Measurements from ENCODE around the gene UPB1. TPM values are rescaled to one million over a fixed set of nuclear protein-coding genes. Genes with fewer than 3 reads are reported as not detected.
"Not testable (repeated sequence)": the region's sequence is repeated elsewhere in the genome, so short reads cannot be mapped to it uniquely, and the experiment has no call there.

UPB1 gene
- total RNA-seq, 1 donor from 2014 or later = 1.3 TPM

DNA sequence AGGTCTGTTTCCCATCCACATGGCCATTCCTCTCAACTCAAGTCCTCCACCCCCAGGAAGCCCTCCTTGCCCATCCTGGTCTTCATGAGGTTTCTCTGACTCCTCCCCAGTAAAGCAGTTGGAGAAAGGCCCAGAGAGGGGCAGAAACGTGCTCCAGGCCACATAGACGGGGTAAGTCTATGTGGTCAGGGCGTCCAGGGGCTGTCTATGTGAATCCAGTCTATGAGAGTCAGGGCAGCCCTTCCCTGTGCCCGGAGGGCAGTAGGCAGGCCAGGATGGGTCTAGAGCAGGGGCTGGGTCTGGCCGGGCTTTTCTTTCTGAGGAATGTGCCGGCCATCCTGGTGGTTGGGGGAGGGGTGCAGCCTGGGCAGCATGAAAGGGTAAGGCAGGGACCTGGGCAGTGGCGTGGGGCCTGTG is 48.1 kb downstream of the UPB1 start:
- H3K27me3 Mint-ChIP-seq (ENCODE audit: low read depth) = no peaks in the 10 kb centered on the region
- peaks cover 22% of the 10 kb centered on the region for H3K36me3 Mint-ChIP-seq
- H3K4me1 Mint-ChIP-seq = no peaks in the 10 kb centered on the region
- H3K9me3 Mint-ChIP-seq = no peaks in the 10 kb centered on the region
- H3K27ac Mint-ChIP-seq = no peak overlapping the region
- no peak for DNase-seq (ENCODE audit: low spot score in 2 of 2, unreplicated experiment in 2 of 2)
- TF ChIP-seq, protein P1, sequence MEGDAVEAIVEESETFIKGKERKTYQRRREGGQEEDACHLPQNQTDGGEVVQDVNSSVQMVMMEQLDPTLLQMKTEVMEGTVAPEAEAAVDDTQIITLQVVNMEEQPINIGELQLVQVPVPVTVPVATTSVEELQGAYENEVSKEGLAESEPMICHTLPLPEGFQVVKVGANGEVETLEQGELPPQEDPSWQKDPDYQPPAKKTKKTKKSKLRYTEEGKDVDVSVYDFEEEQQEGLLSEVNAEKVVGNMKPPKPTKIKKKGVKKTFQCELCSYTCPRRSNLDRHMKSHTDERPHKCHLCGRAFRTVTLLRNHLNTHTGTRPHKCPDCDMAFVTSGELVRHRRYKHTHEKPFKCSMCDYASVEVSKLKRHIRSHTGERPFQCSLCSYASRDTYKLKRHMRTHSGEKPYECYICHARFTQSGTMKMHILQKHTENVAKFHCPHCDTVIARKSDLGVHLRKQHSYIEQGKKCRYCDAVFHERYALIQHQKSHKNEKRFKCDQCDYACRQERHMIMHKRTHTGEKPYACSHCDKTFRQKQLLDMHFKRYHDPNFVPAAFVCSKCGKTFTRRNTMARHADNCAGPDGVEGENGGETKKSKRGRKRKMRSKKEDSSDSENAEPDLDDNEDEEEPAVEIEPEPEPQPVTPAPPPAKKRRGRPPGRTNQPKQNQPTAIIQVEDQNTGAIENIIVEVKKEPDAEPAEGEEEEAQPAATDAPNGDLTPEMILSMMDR (IDR thresholded peaks at IDR 0.05; ENCODE audit: unreplicated experiment) = no peak
- H3K4me3 Mint-ChIP-seq = no peak overlapping the region

DNA sequence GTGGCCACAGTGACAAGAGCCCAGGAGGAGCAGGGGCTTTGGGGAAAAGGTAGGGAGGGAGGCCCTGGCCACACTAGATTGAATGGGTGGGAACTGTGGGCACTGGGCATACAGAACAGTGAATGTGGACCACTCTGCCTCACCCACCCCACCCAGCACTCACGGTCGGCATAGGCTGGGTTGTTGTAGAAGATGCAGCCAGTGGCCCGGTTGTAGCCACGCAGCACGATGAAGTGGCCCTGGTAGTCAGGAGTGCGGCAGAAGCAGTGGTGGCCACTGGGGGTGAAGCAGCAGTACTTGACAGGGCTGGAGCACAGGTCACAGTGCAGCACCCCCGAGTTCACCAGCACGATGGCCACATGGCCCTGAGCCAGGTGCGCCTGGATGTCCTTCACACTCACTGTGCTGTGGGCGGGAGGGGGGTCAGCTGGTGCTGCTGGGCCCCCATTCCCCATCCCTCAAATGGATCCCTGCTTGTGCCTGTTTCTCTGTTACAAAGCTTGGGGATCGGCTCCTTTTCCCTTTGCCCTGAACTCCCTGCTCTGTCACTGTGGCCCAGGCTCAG is 48.6 kb downstream of the UPB1 start:
- TF ChIP-seq, protein P1 (IDR thresholded peaks at IDR 0.05; ENCODE audit: unreplicated experiment) = no peak
- Mint-ChIP-seq H3K27me3 (ENCODE audit: low read depth) (no peaks in the 10 kb centered on the region), H3K27ac (no peak overlapping the region), H3K4me1 (no peaks in the 10 kb centered on the region), H3K36me3 (peaks cover 23% of the 10 kb centered on the region), H3K9me3 (no peaks in the 10 kb centered on the region), H3K4me3 (no peak overlapping the region)
- no peak for DNase-seq (ENCODE audit: low spot score in 2 of 2, unreplicated experiment in 2 of 2)

DNA sequence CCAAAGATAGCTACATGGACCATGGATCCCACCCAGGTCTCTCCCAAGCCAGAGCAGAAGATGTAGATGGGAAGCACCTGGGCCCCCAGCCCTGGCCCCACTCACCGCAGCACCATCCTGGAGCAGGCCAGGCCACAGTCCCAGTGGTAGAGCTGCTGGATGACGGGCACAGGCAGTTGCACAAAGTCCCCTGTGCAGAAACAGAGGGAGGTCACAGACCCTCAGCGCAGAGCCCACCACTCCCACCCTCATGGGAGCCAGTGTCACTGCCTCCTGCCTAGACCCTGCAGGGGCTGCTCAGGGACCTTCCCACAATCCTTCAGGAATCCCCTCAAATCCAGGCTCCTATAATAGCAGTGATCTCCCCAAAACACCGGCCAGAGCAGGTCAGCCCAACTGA is 53.7 kb downstream of the UPB1 start:
- TF ChIP-seq, protein P1 (IDR thresholded peaks at IDR 0.05; ENCODE audit: unreplicated experiment) = no peak
- H3K4me1 Mint-ChIP-seq = peaks cover 9% of the 10 kb centered on the region
- H3K4me3 Mint-ChIP-seq = no peak overlapping the region
- H3K27ac Mint-ChIP-seq = no peak overlapping the region
- peaks cover 16% of the 10 kb centered on the region for H3K36me3 Mint-ChIP-seq
- no peaks in the 10 kb centered on the region for H3K9me3 Mint-ChIP-seq
- no peak for DNase-seq (ENCODE audit: low spot score in 2 of 2, unreplicated experiment in 2 of 2)
- H3K27me3 Mint-ChIP-seq (ENCODE audit: low read depth) = no peaks in the 10 kb centered on the region

DNA sequence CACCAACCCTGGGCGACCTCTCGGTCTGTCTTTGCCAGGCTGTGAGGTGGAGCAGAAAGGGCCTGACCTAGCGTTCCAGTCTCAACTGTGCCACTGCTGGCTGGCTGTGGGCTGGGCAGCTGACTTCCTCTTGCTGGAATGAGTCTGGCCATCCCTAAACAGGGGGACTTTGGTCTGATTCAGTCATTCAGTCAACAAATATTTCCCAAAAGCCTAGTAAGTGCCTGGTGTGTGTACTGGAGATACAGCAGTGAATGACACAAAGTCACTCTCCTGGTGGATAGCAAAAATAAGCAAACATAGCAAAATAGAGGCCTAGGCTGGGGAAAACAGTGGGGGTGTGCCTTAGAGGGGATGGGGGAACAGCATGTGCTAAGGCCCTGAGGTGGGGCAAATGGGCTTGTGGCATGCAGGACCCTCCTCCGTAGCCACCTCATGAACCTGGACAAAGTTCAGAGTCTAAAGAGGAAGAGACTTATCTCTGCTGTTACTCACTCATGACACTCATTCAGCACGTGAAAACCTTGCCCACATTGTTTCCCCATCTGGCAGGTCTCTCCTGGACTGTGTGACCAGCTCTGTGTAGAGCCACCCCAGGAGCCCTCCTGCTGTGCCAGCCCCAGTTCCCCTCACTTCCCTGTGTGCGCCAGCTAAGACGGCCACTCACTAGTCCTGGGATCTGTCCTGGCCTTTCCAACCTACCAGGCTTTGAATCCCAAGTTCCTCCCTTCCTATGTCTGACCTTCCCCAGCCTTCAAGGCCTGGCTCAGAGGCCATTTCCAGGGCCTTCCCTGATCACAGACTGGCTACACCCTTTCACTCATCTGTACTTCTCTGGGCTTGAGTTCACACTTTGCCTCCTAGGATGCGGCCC is 55.1 kb downstream of the UPB1 start:
- Mint-ChIP-seq H3K4me3 (no peak overlapping the region), H3K9me3 (no peaks in the 10 kb centered on the region), H3K27ac (no peak overlapping the region), H3K27me3 (ENCODE audit: low read depth) (no peaks in the 10 kb centered on the region), H3K4me1 (peaks cover 17% of the 10 kb centered on the region), H3K36me3 (peaks cover 16% of the 10 kb centered on the region)
- no peak for DNase-seq (ENCODE audit: low spot score in 2 of 2, unreplicated experiment in 2 of 2)
- TF ChIP-seq, protein P1 (IDR thresholded peaks at IDR 0.05; ENCODE audit: unreplicated experiment) = no peak

DNA sequence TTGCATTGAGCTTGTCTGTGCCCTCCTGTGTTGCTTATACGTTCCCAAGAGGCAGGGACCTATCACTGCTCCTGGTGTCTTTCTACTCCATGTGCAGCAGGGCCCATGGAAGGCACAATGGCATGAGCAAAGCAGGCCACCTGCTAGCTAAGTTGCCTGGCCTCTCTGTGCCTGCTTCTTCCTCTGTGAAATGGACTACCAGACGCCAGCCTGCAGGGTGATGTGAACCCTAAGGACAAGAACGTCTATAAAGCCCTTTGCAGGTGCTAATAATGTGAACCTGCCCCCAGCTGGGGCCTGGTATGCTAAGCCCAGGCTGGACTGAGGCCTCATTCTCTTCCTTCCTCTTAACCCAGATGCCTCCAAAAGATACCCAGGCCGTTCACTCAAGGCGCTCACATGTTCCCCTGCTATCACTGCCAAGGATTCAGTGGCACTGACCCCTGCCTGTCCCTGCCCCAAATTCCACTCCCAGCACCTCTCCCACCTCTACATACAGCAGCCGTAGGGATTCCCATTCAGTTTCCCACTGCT is 55.8 kb downstream of the UPB1 start:
- TF ChIP-seq, protein P1 (IDR thresholded peaks at IDR 0.05; ENCODE audit: unreplicated experiment) = no peak
- peaks cover 18% of the 10 kb centered on the region for H3K4me1 Mint-ChIP-seq
- H3K27me3 Mint-ChIP-seq (ENCODE audit: low read depth) = no peaks in the 10 kb centered on the region
- peaks cover 16% of the 10 kb centered on the region for H3K36me3 Mint-ChIP-seq
- no peak for DNase-seq (ENCODE audit: low spot score in 2 of 2, unreplicated experiment in 2 of 2)
- H3K9me3 Mint-ChIP-seq = no peaks in the 10 kb centered on the region
- H3K27ac Mint-ChIP-seq = no peak overlapping the region
- H3K4me3 Mint-ChIP-seq = no peak overlapping the region

DNA sequence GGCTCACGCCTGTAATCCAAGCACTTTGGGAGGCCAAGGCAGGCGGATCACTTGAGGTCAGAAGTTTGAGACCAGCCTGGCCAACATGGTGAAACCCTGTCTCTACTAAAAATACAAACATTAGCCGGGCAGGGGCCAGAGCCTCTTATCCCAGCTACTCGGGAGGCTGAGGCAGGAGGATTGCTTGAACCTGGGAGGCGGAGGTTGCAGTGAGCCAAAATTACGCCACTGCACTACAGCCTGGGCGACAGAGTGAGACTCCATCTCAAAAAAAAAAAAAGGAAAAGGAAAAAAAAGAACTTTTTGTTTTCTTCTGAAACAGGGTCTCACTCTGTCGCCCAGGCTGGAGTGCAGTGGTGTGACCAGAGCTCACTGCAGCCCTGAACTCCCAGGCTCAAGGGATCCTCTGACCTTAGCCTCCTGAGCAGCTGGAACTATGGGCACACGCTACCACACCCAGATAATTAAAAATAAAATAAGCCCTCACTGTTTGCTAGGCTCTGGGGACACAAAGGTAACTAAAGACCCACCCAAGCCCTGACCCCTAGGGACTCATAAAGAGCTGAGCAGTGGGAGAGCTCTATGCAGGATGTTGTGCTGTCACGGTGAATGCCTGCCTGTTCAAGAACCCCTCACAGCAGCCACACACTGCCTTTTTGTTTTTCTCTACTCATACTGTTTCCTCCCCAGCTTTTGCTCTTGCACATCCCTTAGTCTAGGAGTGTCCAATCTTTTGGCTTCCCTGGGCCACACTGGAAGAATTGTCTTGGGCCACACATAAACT is 57.6 kb downstream of the UPB1 start:
- H3K27me3 Mint-ChIP-seq (ENCODE audit: low read depth); H3K9me3 Mint-ChIP-seq; H3K36me3 Mint-ChIP-seq; DNase-seq (ENCODE audit: low spot score in 2 of 2, unreplicated experiment in 2 of 2): not testable (repeated sequence)
- Mint-ChIP-seq H3K27ac (peak overlapping the region; percentile 97), H3K4me1 (peaks cover 32% of the 10 kb centered on the region), H3K4me3 (peak overlapping the region; percentile 91)

Measured in mesothelial cell of epicardium (in vitro differentiated cells).